ENCODE measurements around the gene CXCL9.
"Not testable (repeated sequence)": the region's sequence is repeated elsewhere in the genome, so short reads cannot be mapped to it uniquely, and the experiment has no call there.

The CXCL9 gene

GRCh38 chr4:75954811-75955210, 52.5 kb downstream of the CXCL9 start:
- DNase-seq (ENCODE audit: low read depth) = not testable (repeated sequence)

DNA sequence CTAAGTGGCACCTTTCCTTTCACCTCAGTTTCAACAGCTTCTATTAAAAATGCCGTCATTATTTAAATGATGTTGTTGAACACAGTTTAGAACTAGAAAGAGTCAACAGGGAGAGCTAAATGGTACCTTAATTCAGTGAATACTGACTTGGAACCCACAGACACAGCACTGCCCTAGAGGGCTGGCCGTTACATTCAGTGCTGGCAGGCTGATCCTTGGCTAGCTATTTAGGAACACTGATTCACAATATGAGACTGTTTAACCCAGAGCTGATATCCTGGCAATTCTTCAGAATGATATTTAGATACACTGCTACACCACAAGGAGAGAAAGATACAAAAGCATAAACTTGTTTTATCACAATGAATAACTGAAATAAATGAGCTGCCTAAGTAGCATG, 53.8 kb downstream of the CXCL9 start:
- no peak for DNase-seq (ENCODE audit: low read depth)
